GM23248 (cell line): Measurements from ENCODE around the gene HAO2.

Experiments used
- EZH2 ChIP-seq: fragments of 200-600 bp; sonication (generic); IDR thresholded peaks from 2 replicates; pipeline ENCODE4 v1.6.1; 2018; ENCODE audit warnings: antibody characterized with exemption, mild to moderate bottlenecking; ENCODE audit not compliant: insufficient read depth, poor library complexity, severe bottlenecking
- EZH2phosphoT487 ChIP-seq: fragments of 200-600 bp; sonication (generic); IDR thresholded peaks from 2 replicates; pipeline ENCODE4 v1.6.1; 2018; ENCODE audit warnings: antibody characterized with exemption, moderate library complexity, mild to moderate bottlenecking, low read depth; ENCODE audit not compliant: insufficient read depth

GRCh38 chr1:119410961-119411360 lies 42.4 kb downstream of the HAO2 start:
- no peak for TF ChIP-seq EZH2
- TF ChIP-seq EZH2phosphoT487, result no peak
